GM06990 (cell line): ENCODE data around the gene TPI1.
"Not testable (repeated sequence)": the region's sequence is repeated elsewhere in the genome, so short reads cannot be mapped to it uniquely, and the experiment has no call there.

Source experiments
- DNase-seq: peaks from one replicate; pipeline ENCODE4 v3.0.0-alpha.2; 2011; ENCODE audit not compliant: insufficient read length; ENCODE audit errors: extremely low read depth
- H3K27me3 ChIP-seq: replicated peaks from 2 replicates; pipeline ENCODE4 v1.6.0; 2011; ENCODE audit warnings: low read length; ENCODE audit not compliant: control insufficient read depth, insufficient read depth
- H3K36me3 ChIP-seq: 2 replicates; pipeline ENCODE4 v1.5.1; 2011; ENCODE audit warnings: low read length; ENCODE audit not compliant: control insufficient read depth, insufficient read depth
- H3K4me3 ChIP-seq: replicated peaks from 2 replicates; pipeline ENCODE4 v1.5.1; 2011; ENCODE audit warnings: low read depth, mild to moderate bottlenecking, control low read depth, low read length
- CTCF ChIP-seq: IDR thresholded peaks from 2 replicates; pipeline ENCODE4 v1.5.1; 2011; ENCODE audit warnings: low read length, control low read depth, mild to moderate bottlenecking, inconsistent platforms; ENCODE audit not compliant: insufficient read depth, poor library complexity, severe bottlenecking

Gene TPI1

GRCh38 chr12:6890789-6891645 is 23.7 kb downstream of the TPI1 start:
- peak; percentile 56 for TF ChIP-seq CTCF

GRCh38 chr12:6891646-6892001 is 24.3 kb downstream of the TPI1 start:
- H3K27me3 ChIP-seq = no peaks in the 10 kb centered on the region
- peak overlapping the region; percentile 55 for H3K4me3 ChIP-seq
- H3K36me3 ChIP-seq = no peaks in the 10 kb centered on the region
- no peak for TF ChIP-seq CTCF
- no peak for DNase-seq

More at GRCh38 chr12:6890789-6891645, 23.7 kb downstream of the TPI1 start:
- Histone ChIP-seq H3K4me3 (peak overlapping the region; percentile 63), H3K27me3 (no peaks in the 10 kb centered on the region), H3K36me3 (no peaks in the 10 kb centered on the region)
- DNase-seq = peak; percentile 98

GRCh38 chr12:6892683-6893082 is 25.4 kb downstream of the TPI1 start:
- not testable (repeated sequence) for H3K4me3 ChIP-seq, DNase-seq, H3K27me3 ChIP-seq, H3K36me3 ChIP-seq

- no peak overlapping the region for H3K4me3 ChIP-seq
- no peaks in the 10 kb centered on the region for H3K27me3 ChIP-seq
- no peak for DNase-seq
- no peak for TF ChIP-seq CTCF
- H3K36me3 ChIP-seq = no peaks in the 10 kb centered on the region
Measured at GRCh38 chr12:6894321-6894720, 27.0 kb downstream of the TPI1 start.

- no peak for TF ChIP-seq CTCF
- DNase-seq = no peak
- no peak overlapping the region for H3K4me3 ChIP-seq
- no peaks in the 10 kb centered on the region for H3K36me3 ChIP-seq
- no peaks in the 10 kb centered on the region for H3K27me3 ChIP-seq
Measured at GRCh38 chr12:6896846-6897435, 29.6 kb downstream of the TPI1 start.

- DNase-seq = no peak
- H3K4me3 ChIP-seq = no peak overlapping the region
- no peak for TF ChIP-seq CTCF
- no peaks in the 10 kb centered on the region for H3K36me3 ChIP-seq
- no peaks in the 10 kb centered on the region for H3K27me3 ChIP-seq
Measured at GRCh38 chr12:6899427-6899826, 32.1 kb downstream of the TPI1 start.
